G401 (cell line): Measurements from ENCODE around the gene TNFRSF19. TPM values are rescaled to one million over a fixed set of nuclear protein-coding genes. Genes with fewer than 3 reads are reported as not detected.
"Not testable (repeated sequence)": the region's sequence is repeated elsewhere in the genome, so short reads cannot be mapped to it uniquely, and the experiment has no call there.

Experiments used
- DNase-seq: peaks from one replicate; pipeline ENCODE4 v3.0.0-alpha.2; 2015; ENCODE audit warnings: low spot score
- in situ Hi-C: cut with HindIII; loops from 2 replicates; pipeline ENCODE4 v1.10.0; 2016; ENCODE audit warnings: low sequenced_read_pairs, mixed read lengths
- total RNA-seq: library from RNA; depleted of rRNA; stranded (reverse); fragments of >200 nt; shearing (Covaris generic); gene quantifications from 2 replicates; pipeline ENCODE4 v1.2.3, GENCODE V29; 2014

The TNFRSF19 gene
- total RNA-seq, 1 experiment from 2014 or later, result not detected

DNA sequence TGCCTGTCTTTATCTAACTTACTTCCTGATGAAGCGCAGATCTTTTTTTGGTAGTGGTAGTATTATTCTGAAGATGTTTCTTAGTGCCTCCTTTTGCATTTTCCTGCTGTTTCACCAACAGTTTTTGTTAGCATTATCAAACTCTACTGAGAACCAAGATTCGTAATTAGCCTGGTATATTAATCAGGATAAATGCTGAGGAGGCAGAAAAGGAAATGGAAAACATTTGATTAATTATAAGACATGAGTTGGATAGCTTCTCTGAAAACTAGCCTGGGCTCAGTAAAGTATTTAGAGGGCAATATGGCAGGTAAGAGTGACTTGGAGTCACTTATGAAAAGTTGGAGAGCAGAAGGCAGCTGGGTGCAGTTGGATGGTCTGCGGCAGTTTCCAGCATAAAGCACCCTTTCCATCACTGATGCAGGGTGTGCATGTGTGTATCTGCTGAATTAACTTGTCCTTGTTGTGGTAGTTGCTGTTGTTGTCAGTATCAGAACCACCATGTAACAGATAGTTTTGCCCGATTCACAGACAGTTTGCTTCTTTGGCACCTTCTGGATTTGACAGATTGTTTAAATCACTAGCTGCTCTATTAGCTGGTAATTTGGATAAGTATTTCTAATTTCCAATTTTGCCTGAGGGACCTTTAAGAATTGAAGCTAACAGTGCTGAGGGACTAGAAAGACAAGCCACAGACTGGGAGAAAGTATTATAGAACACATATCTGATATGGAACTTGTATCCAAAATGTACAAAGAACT lies 6.9 kb upstream of the TNFRSF19 start:
- DNase-seq, result no peak
- in situ Hi-C loops, result no loop called here

DNA sequence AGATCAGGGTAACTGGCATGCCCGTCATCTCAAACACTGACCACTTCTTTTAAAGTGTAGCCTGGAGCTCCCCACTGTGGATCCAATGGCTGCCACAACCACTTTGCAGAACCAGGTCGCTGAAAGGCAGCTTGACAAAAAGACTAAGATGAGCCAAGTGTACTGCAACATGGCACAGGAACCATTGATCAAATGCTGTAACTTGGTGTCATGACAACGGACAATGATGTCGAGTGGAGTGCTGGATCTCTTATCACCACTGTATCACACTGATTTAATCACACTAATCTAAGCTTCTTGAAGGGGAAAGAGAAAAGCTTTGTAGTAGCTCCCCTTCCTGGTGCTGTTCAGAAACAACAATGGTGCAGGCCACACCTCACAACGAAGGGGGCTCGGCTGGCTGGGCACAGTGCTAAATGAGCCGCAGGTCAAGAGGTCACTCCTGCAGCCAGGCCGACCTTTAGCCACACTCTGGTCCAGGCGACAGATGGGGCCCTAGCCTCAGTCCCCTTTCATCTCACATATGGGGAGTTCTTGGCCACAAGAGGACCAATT lies 2.2 kb upstream of the TNFRSF19 start:
- DNase-seq, result no peak
- in situ Hi-C loops, result no loop called here

DNA sequence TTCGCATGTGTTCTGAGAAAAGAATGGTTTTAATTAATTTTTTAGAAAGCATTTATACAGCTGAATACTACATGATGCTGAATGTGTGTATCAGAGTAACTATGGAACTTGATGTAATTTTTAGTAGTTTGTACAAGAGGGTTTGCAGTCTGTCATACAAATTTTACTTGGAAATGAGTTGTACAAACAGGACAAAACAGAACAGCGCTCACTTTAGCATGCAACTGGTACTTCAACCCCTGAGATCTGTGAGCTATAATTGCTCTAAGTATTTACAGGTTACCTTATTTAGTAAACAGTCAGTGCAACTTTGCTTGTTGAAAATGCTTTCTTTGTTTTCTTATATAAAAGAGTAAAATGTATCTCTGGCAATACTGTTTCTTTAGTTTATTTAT lies 706 bp downstream of the TNFRSF19 start:
- in situ Hi-C loops, result no loop called here
- no peak for DNase-seq

DNA sequence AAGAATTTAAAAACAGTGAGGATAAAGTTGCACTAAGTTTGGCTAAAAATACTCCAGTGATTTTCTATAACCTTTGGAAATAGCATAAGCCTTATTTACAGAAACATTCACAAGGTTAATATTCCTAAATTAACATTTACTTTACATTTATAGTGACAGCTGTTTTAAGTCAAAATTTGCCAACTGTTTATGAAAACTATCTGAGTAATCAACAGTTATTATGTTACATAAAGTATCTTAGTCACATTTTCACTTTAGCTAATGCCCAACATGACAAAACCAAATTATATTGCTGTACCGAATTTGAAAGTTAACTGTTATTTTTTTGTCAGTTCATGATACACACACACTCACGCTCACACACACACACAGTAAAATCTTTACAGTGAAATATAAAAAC lies 1.2 kb downstream of the TNFRSF19 start:
- DNase-seq, result no peak
- in situ Hi-C loops, result no loop called here

DNA sequence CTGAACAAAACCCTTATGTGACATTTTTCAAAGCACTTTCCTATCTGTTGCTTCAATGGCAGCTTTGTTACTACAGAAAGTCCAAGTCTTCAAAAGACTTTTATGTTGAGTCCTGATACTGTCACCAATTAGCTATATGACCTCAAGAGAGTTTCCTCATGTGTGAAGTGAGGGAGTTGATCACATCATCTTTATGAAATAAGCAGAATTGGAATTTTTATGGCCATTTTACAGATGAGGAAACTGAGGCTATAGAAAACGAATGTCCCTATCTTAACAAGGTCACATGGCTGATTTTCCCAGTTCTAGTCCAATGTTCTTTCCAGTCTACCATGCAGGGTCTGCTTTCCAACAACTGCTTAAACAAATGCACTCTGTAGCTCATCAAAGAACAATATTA lies 2.6 kb downstream of the TNFRSF19 start:
- in situ Hi-C loops, result no loop called here
- no peak for DNase-seq

DNA sequence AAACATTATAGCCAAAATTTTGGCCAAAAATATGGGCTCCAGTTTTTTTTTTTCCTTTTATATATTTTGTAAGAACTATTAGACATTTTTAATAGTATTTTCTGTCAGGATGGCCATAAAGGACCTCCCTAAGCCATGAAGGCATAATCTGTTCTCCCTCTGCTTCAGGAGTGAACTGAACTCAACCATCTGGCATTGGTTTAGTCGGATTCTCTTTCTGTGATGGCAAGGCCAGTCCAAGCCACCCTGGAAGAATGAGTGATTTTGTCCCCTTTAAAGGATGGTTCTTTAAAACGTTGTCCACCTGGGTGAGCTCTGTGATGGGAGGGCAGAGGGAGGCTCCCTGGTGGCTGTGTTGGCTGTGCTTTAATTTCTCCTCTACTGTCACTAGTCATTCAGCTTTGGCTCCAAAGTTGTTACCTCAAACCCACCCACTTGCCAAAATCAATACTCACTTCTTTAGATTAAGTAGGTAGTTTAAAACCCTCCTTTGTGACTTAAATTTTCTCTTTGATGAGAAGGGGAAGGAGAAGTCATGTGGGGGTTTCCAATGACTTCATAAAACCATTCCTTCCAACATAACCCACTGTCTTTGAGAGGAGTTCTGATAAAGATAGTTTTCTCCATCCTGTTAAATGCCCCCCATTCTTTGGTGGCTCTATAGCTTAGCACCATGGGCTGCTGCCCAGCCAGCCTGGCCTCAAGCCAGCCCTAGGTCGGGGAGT lies 4.4 kb downstream of the TNFRSF19 start:
- in situ Hi-C loops, result no loop called here
- no peak for DNase-seq

DNA sequence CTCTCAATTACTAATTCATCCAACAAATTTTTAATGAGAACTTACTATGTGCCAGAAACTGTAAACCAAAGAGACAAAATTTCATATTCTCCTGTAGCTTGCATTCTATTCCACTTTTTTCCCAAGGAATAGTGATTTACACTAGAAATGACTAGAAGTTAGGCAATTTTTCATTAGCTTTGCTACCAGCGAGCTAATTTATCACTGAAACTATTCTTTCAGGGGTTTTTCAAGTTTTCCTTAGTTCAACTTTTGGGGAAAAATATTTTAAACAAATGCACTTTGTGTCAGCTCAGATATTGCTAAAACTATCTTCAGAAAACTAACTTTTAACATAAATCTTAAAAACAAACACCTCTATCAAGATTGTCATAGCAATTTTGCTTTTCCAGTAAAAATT lies 5.4 kb downstream of the TNFRSF19 start:
- no peak for DNase-seq
- in situ Hi-C loops, result no loop called here

DNA sequence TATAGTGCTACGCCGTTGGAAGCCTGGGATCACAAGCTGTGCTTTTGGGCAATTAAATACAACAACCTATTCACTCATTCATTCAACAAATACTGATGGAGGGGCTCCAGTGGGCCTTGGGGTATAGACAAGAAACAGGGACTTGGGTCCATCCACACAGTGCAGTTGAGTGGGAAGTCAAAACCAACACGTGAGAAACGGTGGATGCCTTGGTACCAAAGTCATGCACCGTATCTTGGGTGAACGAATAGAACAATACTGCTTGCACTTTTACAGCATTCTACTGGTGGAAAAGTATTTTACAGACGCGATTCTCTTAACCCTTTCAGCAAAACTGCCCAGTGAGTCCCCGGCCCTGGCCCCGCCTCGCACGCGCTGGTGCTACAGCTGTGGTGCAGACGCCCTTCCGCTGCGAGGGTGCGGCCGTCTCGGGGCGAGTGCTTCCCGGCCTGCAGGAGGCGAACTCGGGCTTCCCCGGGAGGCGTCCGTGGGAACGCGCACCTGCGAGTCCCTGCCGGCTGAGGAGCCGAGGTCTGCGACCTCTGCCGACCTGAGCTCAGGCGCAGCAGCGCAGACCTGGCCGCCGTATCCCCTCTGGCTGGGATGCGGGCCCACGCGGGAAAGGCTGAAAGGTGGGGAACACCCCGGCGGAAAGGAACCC lies 8.3 kb downstream of the TNFRSF19 start:
- in situ Hi-C loops, result no loop called here
- no peak for DNase-seq

DNA sequence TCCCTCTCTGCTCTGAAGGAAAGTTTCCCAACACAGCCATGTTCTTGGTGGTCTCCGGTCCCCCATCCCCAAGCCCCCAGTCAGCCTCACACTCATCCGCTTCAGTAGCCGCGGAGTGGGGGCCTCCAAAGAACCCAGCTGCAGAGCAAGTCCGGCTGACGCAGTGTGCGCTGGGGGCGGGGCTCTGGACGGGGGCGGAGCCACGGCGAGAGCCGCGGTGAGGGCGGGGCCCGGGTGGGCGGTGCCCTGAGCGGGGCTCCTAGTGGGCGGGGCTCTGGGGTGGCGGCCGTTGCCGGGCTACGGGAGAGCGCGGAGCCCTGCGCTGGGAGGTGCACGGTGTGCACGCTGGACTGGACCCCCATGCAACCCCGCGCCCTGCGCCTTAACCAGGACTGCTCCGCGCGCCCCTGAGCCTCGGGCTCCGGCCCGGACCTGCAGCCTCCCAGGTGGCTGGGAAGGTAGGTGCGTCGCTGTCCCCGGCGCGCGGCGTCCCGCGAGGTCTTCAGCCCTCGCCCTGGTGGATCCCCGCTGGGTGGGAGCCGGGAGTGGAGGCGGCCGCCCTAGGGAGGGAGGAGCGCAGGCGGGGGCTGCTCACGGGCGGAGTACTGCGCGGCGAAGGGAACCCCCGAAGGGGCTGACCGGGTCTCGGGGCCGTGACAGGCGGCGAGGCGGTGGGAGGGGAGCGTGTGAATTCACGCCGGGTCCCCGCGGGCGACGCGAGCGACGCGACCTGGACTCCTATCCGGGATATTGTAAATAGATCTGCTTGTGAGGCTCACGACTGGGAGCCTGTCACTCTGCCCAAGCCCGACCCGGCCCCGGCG lies 9.1 kb downstream of the TNFRSF19 start:
- in situ Hi-C loops, result no loop called here
- DNase-seq, result peak; percentile 45

DNA sequence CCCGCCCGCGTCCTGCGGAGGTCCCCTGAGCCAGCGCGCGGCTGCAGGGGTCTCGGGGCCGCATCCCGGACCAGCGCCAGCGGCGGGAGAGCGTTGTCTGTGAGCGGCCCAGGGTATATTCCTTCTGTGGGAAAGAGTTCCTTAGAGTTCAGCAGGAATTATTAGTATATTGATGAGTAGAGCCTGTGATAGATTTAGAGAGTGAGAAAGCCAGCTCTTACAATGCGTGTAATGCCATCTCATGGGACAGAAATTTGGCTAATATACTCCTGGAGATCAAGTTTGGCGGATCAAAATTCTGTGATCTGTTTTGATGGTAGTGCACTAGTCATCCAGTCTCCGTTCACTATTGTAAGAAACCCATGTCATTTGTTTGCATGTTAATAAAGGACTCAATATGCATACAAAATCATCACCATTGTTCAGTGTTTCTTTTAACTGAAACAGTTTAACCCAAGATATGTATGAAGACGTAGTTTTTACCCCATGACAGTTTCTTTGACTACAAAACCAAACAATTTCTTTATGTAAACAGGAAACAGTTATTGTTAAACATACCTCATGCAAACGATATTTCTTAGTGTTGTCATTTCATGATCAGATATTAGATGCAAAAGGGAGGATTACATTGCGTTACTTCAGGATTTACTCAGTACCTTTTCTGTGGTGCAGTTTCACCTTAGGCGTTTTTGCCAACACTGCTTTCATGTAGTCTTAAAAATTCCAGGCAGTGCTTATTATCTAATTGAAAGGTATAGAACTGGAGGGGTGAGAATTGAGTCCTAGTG lies 9.9 kb downstream of the TNFRSF19 start:
- in situ Hi-C loops, result no loop called here

DNA sequence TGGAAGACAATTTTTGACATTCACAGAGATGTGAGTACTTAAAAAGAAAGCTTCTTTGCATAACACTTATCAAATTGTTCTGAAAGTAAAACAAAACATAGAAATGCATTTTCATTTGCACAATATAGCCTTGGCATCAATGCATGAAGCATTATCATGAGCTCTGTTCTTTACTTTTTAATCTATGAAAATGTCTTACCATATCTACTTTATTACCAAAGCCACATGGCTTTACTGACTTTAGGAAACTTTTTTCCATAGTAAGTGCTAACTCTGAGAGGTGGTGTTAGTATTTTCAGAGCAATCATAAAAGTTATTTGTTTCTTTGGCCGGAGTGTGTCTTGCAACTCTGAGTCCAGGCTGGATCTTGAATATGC lies 10.5 kb downstream of the TNFRSF19 start:
- in situ Hi-C loops, result no loop called here
- no peak for DNase-seq

More for the DNA sequence above, 9.9 kb downstream of the TNFRSF19 start:
- DNase-seq, result no peak

DNA sequence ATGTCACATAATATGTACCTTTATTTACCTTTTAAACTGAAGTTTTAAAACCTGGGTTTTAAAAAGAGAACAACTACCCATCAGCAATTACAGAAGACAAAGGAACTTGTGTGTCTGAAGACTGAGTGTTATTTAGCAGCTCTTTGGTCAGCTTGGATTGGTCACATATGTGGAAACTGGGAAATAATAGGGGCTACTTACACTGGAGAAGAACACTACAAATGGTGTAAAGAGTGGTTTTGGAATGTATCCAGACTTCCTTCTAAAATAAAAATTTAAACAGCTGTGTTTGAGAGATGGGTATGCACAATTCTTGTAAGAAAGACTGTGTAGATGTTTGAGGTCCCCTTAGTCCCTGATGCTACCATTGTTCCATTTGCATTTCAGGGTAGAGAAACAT lies 13.3 kb downstream of the TNFRSF19 start:
- in situ Hi-C loops, result no loop called here
- no peak for DNase-seq

DNA sequence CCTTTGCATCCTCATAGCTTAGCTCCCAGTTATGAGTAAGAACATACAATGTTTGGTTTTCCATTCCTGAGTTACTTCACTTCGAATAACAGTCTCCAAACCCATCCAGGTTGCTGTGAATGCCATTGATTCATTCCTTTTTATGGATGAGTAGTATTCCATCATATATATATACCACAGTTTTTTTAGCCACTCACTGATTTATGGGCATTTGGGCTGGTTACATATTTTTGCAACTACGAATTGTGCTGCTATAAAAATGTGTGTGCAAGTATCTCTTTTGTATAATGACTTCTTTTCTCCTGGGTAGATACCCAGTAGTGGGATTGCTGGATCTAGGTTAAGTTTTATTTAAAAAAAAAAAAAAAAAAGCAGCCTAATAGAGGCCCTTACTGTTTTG lies 14.1 kb downstream of the TNFRSF19 start:
- no peak for DNase-seq
- in situ Hi-C loops, result no loop called here

DNA sequence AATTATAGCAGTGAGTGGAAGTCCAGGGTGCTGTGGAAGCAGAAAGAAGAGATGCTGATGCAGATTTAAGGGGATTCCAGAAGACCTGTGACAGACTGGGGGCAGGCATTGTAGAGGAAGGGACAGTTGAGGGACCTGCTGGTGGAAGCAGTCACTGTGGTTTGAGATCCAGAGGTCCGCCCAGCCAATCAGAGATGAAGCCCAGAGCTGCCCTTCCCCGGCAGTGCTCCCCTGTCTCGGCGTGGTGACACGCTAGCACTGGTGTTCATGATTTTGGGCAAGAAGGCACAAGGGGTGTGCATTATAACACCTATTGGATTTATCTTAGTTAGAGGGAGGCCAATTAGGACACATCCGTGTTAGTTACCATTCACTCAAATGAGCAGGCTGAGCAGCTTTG lies 16.1 kb downstream of the TNFRSF19 start:
- no peak for DNase-seq
- in situ Hi-C loops, result no loop called here

DNA sequence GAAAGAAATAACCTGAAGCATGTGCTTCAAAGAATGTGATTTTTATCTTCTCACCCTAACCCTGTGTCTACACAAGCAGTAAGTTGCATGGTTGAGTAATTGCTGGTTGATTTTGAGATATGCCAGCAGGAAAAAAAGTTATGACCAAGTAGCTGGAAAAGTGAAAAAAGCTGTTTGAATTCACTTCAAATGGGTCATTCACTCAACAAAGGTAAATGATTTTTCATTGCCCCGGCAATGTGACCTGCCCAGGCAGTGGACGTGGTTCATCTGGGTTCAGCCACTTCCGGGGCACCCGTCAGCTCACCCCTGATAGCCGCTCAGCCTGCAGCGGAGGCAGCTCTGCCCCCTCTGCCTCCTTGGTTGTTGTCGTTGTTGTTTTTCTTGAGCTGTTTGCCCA lies 18.5 kb downstream of the TNFRSF19 start:
- DNase-seq, result no peak
- in situ Hi-C loops, result no loop called here

DNA sequence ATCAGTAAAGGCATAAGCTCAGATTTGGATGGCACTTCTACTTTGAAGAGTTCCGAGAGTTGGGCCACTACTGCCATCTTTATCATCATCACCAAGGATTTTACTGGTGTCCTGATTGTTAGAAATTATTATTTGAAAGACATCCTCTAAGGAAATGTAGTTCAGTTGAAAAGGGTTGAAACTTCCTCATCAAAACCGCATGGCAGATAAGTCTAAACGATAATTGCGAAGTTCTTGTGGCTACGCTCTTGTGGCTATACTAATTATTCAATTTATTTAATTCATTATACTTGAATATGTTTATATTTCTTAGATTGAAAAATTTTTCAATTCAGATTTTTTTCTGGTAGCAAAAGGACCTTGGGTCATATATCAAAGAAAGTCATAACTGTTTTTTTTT lies 22.4 kb downstream of the TNFRSF19 start:
- no peak for DNase-seq
- in situ Hi-C loops, result no loop called here

DNA sequence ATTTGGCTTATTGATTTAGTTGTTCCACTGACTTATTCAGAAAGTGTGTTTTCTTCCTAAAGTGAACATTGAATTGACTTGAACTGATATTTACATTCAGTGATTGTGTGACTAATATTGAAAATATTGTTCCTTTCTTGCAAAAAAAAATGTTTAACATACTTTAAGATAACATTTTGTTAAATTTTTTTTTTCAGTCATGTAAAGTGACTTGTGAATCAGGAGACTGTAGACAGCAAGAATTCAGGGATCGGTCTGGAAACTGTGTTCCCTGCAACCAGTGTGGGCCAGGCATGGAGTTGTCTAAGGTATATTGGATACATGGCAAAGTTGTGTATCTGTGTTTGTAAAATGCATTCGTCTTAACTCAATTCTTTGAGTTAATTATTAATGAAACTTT lies 22.9 kb downstream of the TNFRSF19 start:
- in situ Hi-C loops, result no loop called here
- DNase-seq, result no peak

DNA sequence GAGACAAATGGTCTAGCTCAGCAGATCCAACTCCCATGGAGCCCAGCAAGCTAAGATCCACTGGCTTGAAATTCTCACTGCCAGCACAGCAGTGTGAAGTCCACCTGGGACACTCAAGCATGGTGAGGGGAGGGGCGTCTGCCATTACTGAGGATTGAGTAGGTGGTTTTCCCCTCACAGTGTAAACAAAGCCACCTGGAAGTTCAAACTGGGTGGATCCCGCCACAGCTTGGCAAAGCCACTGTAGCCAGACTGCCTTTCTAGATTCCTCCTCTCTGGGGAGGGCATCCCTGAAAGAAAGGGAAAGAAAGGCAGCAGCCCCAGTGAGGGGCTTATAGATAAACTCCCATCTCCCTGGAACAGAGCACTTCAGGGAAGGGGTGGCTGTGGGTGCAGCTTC lies 24.1 kb downstream of the TNFRSF19 start:
- in situ Hi-C loops, result not testable (repeated sequence)

DNA sequence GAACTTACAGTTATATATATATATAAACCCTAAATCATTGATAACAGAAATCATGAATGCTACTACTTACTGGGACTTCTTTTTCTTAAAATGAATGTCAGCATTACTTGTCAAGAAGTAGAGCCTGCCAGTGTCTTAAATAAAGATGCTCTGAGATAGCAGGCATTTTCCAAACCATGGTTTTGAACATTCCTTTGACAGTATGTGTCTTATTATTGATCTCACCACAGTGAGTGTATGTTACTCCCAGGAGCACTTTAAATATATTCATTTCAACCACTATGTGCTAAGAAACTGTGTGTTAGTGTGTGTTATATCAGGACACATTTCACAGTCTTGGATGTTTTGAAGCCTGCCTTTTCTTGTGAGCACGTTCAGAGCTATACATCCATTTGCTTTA lies 28.2 kb downstream of the TNFRSF19 start:
- no peak for DNase-seq
- in situ Hi-C loops, result no loop called here

More for the DNA sequence above, 24.1 kb downstream of the TNFRSF19 start:
- not testable (repeated sequence) for DNase-seq
